Trophoblast cell (in vitro differentiated cells and primary cell): Measurements from ENCODE around the gene ARMC9.
"Not testable (repeated sequence)": the region's sequence is repeated elsewhere in the genome, so short reads cannot be mapped to it uniquely, and the experiment has no call there.

Experiments
- DNase-seq, 2 donors: peaks; one replicate each; pipeline ENCODE4 v3.0.0-alpha.2; 2016
- H2AFZ ChIP-seq: 2 replicates; pipeline ENCODE4 v1.6.1; 2013; ENCODE audit warnings: low read length, moderate library complexity, mild to moderate bottlenecking; ENCODE audit not compliant: insufficient read depth, poor library complexity
- H2AK5ac ChIP-seq: 2 replicates; pipeline ENCODE4 v1.6.1; 2013; ENCODE audit warnings: mild to moderate bottlenecking, low read length
- H2BK120ac ChIP-seq: 2 replicates; pipeline ENCODE4 v1.6.1; 2013; ENCODE audit warnings: low read length, mild to moderate bottlenecking, moderate library complexity; ENCODE audit not compliant: insufficient read depth, poor library complexity
- H2BK12ac ChIP-seq: 2 replicates; pipeline ENCODE4 v1.6.1; 2013; ENCODE audit warnings: mild to moderate bottlenecking, low read length, moderate library complexity
- H2BK5ac ChIP-seq: 2 replicates; pipeline ENCODE4 v1.6.1; 2013; ENCODE audit warnings: low read length, low read depth, moderate library complexity, mild to moderate bottlenecking; ENCODE audit not compliant: poor library complexity
- H3K14ac ChIP-seq: 2 replicates; pipeline ENCODE4 v1.6.1; 2013; ENCODE audit warnings: mild to moderate bottlenecking, low read length
- H3K18ac ChIP-seq: 2 replicates; pipeline ENCODE4 v1.6.1; 2013; ENCODE audit warnings: mild to moderate bottlenecking, low read length
- H3K23ac ChIP-seq: 2 replicates; pipeline ENCODE4 v1.6.1; 2013; ENCODE audit warnings: low read length
- H3K27ac ChIP-seq: 2 replicates; pipeline ENCODE4 v1.5.1; 2013; ENCODE audit warnings: low read depth, mild to moderate bottlenecking, inconsistent platforms, low read length, moderate library complexity
- H3K27me3 ChIP-seq: 2 replicates; pipeline ENCODE4 v1.6.1; 2013; ENCODE audit warnings: inconsistent platforms, mild to moderate bottlenecking, low read length, moderate library complexity; ENCODE audit not compliant: insufficient read depth
- H3K36me3 ChIP-seq, 2 experiments: 1 replicate in 1 of 2; 2 replicates in 1 of 2; pipeline ENCODE4 v1.6.1; 2013; ENCODE audit warnings: low read length in 2 of 2, mild to moderate bottlenecking in 2 of 2, moderate library complexity in 1 of 2; ENCODE audit not compliant: insufficient read depth in 2 of 2, control insufficient read depth in 1 of 2
- H3K4ac ChIP-seq: 2 replicates; pipeline ENCODE4 v1.6.1; 2013; ENCODE audit warnings: low read depth, mild to moderate bottlenecking, low read length, moderate library complexity
- H3K4me1 ChIP-seq, 2 experiments: 1 replicate in 1 of 2; 2 replicates in 1 of 2; pipeline ENCODE4 v1.6.1; 2013; ENCODE audit warnings: low read length in 2 of 2, mild to moderate bottlenecking in 2 of 2, moderate library complexity in 1 of 2; ENCODE audit not compliant: insufficient read depth in 2 of 2, control insufficient read depth in 1 of 2
- H3K4me2 ChIP-seq: 2 replicates; pipeline ENCODE4 v1.6.1; 2013; ENCODE audit warnings: inconsistent platforms, mild to moderate bottlenecking, low read length, moderate library complexity
- H3K4me3 ChIP-seq: 2 replicates; pipeline ENCODE4 v1.5.1; 2013; ENCODE audit warnings: mild to moderate bottlenecking, low read depth, low read length, inconsistent platforms
- H3K79me1 ChIP-seq: one replicate; pipeline ENCODE4 v1.6.1; 2013; ENCODE audit warnings: low read length
- H3K79me2 ChIP-seq: 2 replicates; pipeline ENCODE4 v1.6.1; 2013; ENCODE audit warnings: low read length, mild to moderate bottlenecking; ENCODE audit not compliant: control insufficient read depth, insufficient read depth, poor library complexity
- H3K9ac ChIP-seq: 2 replicates; pipeline ENCODE4 v1.6.1; 2013; ENCODE audit warnings: mild to moderate bottlenecking, low read length
- H3K9me3 ChIP-seq: 2 replicates; pipeline ENCODE4 v1.6.1; 2013; ENCODE audit warnings: low read depth, mild to moderate bottlenecking, control low read depth, inconsistent platforms, low read length; ENCODE audit not compliant: insufficient read depth
- H4K12ac ChIP-seq: 2 replicates; pipeline ENCODE4 v1.6.1; 2013; ENCODE audit warnings: low read depth, mild to moderate bottlenecking, low read length, moderate library complexity
- H4K8ac ChIP-seq: 2 replicates; pipeline ENCODE4 v1.6.1; 2013; ENCODE audit warnings: low read depth, mild to moderate bottlenecking, low read length, moderate library complexity
- H4K91ac ChIP-seq: one replicate; pipeline ENCODE4 v1.6.1; 2013; ENCODE audit warnings: low read depth, mild to moderate bottlenecking, low read length, moderate library complexity
- WGBS: extraction: QIAGEN DNeasy Blood & Tissue Kit; methylation state at CpG from one replicate; pipeline ENCODE4 v1.1.7; 2013; ENCODE audit warnings: missing lambda C conversion rate; ENCODE audit not compliant: insufficient read length, insufficient coverage; ENCODE audit errors: extremely low coverage; 5-methylcytosine and 5-hydroxymethylcytosine counted together

Gene ARMC9

DNA sequence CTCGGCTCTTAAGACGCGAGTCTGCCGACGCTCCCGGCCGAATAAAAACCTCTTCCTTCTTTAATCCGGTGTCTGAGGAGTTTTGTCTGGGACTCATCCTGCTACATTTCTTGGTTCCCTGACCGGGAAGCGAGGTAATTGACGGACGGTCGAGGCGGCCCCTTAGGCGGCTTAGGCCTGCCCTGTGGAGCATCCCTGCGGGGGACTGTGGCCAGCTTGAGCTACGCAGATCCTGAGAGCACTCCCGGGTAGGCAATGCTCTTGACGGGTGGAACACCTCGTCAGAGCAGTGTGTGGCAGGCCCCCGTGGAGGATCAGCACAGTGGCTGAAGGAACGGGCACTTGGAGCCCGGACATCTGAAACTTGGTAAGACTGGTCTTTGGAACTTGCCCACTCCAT lies 202.7 kb downstream of the ARMC9 start:
- not testable (repeated sequence) for H2BK120ac ChIP-seq, H3K4me2 ChIP-seq, H3K18ac ChIP-seq, H3K79me1 ChIP-seq, H4K12ac ChIP-seq, H3K27me3 ChIP-seq, H4K8ac ChIP-seq, H2AFZ ChIP-seq, H3K36me3 ChIP-seq, H3K14ac ChIP-seq, H3K79me2 ChIP-seq, H2AK5ac ChIP-seq, H3K23ac ChIP-seq, H4K91ac ChIP-seq, H2BK12ac ChIP-seq, H3K27ac ChIP-seq, H2BK5ac ChIP-seq, H3K4me1 ChIP-seq, H3K9me3 ChIP-seq, H3K4ac ChIP-seq, H3K4me3 ChIP-seq, H3K9ac ChIP-seq, DNase-seq
- no CpG with 5 or more reads among the region's 23 CpGs for WGBS

DNA sequence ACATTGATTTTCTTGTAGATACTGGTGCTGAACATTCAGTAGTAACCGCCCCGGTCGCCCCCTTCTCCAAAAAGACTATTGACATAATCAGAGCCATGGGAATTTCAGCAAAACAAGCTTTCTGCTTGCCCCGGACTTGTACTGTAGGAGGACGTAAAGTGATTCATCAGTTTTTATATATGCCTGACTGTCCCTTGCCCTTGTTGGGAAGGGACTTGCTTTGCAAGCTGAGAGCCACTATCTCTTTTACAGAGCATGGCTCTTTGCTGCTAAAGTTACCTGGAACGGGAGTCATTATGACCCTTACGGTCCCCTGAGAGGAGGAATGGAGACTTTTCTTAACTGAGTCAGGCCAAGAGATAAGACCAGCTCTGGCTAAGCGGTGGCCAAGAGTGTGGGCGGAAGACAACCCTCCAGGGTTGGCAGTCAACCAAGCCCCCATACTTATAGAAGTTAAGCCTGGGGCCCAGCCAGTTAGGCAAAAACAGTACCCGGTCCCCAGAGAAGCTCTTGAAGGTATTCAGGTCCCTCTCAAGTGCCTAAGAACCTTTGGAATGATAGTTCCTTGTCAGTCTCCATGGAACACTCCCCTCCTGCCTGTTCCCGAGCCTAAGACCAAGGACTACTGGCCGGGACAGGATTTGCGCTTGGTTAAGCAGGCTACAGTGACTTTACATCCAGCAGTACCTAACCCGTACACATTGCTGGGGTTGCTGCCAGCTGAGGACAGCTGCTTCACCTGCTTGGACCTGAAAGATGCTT lies 205.2 kb downstream of the ARMC9 start:
- H3K4ac ChIP-seq, H4K91ac ChIP-seq, H4K8ac ChIP-seq, H3K4me2 ChIP-seq, H2BK120ac ChIP-seq, H3K27me3 ChIP-seq, H3K79me1 ChIP-seq, H2BK5ac ChIP-seq, H3K9ac ChIP-seq, H4K12ac ChIP-seq, H3K18ac ChIP-seq, H2AFZ ChIP-seq, H3K36me3 ChIP-seq, H3K14ac ChIP-seq, H3K27ac ChIP-seq, H2BK12ac ChIP-seq, H2AK5ac ChIP-seq, H3K4me3 ChIP-seq, H3K9me3 ChIP-seq, H3K23ac ChIP-seq, H3K4me1 ChIP-seq, H3K79me2 ChIP-seq: not testable (repeated sequence)
- WGBS, result no CpG with 5 or more reads among the region's 14 CpGs
- peak; percentile 36 to 60 for DNase-seq

DNA sequence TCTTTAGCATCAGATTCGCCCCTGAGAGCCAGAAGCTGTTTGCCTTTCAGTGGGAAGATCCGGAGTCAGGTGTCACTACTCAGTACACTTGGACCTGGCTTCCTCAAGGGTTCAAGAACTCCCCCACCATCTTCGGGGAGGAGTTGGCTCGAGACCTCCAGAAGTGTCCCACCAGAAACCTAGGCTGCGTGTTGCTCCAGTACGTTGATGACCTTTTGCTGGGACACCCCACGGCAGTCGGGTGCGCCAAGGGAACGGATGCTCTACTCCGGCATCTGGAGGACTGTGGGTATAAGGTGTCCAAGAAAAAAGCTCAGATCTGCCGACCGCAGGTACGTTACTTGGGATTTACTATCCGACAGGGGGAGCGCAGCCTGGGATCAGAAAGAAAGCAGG lies 205.8 kb downstream of the ARMC9 start:
- H3K4me1 ChIP-seq, H3K4ac ChIP-seq, H3K36me3 ChIP-seq, H4K91ac ChIP-seq, H2BK12ac ChIP-seq, H3K9me3 ChIP-seq, H3K4me2 ChIP-seq, H2BK5ac ChIP-seq, H3K23ac ChIP-seq, H3K14ac ChIP-seq, H3K79me1 ChIP-seq, H3K27ac ChIP-seq, H3K27me3 ChIP-seq, H4K8ac ChIP-seq, H2BK120ac ChIP-seq, H2AK5ac ChIP-seq, H3K4me3 ChIP-seq, H2AFZ ChIP-seq, H3K79me2 ChIP-seq, H4K12ac ChIP-seq, H3K9ac ChIP-seq, H3K18ac ChIP-seq: not testable (repeated sequence)
- DNase-seq, result peak in 1 of 2 donors; percentile 50
- WGBS, result no CpG with 5 or more reads among the region's 16 CpGs

DNA sequence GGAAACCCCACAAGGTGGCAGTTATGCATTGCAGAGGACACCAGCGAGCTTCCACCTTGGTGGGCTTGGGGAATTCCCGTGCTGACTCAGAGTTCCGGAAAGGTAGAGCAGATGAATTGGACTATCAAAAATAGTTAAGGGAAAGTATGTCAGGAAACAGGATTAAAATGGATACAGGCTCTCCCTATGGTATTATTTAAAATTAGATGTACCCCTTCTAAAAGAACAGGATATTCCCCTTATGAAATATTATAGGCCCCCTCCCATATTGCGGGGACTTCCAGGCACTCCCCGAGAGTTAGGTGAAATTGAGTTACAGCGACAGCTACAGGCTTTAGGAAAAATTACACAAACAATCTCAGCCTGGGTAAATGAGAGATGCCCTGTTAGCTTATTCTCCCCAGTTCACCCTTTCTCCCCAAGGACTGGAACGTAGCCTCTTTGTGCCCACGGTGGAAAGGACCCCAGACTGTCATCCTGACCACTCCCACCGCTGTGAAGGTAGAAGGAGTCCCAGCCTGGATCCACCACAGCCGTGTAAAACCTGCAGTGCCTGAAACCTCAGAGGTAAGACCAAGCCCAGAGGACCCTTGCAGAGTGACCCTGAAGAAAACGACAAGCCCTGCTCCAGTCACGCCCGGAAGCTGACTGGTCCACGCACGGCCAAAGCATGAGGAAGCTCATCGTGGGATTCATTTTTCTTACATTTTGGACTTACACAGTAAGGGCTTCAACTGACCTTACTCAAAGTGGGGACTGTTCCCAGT lies 207.4 kb downstream of the ARMC9 start:
- not testable (repeated sequence) for H2BK5ac ChIP-seq, H3K4ac ChIP-seq, H4K8ac ChIP-seq, H3K79me1 ChIP-seq, H3K23ac ChIP-seq, H3K14ac ChIP-seq, H3K79me2 ChIP-seq, DNase-seq, H3K4me3 ChIP-seq, H3K9ac ChIP-seq, H2BK12ac ChIP-seq, H3K27me3 ChIP-seq, H3K4me2 ChIP-seq, H4K12ac ChIP-seq, H3K36me3 ChIP-seq, H3K4me1 ChIP-seq, H3K9me3 ChIP-seq, H3K27ac ChIP-seq, H2BK120ac ChIP-seq, H3K18ac ChIP-seq, H4K91ac ChIP-seq
- Histone ChIP-seq H2AFZ (peak overlapping the region; percentile 77), H2AK5ac (peak overlapping the region; percentile 29)
- WGBS, result no CpG with 5 or more reads among the region's 16 CpGs
